HG03280 (cell line): ENCODE results near the gene BCL6B.

Source experiments
- ATAC-seq: cut with Tn5 transposase; IDR thresholded peaks from one replicate; pipeline ENCODE4 v1.9.1; 2021; ENCODE audit warnings: mild to moderate bottlenecking, moderate library complexity; ENCODE audit not compliant: unreplicated experiment

Gene BCL6B

GRCh38 chr17:7007143-7007542 is 15.7 kb upstream of the BCL6B start:
- no peak for ATAC-seq

DNA sequence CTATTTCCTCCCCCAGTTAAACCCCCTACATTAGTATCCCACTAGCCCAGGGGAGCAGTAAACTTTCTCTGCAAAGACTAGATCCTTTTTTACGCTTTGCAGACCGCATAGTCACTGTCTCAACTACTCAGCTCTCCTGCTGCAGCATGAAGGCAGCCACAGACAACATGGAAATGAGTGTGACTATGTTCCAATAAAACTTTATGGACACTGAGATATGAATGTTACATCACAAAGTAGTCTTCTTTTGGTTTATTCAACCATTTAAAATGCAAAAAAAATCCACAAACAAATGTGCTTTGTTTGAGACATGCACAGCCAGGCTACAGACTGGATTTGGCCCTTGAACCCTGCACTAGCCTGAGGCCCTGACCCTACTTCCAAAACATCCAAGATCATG is 12.3 kb upstream of the BCL6B start:
- no peak for ATAC-seq

- ATAC-seq, result no peak
Measured at GRCh38 chr17:7011415-7011814, 11.4 kb upstream of the BCL6B start.

DNA sequence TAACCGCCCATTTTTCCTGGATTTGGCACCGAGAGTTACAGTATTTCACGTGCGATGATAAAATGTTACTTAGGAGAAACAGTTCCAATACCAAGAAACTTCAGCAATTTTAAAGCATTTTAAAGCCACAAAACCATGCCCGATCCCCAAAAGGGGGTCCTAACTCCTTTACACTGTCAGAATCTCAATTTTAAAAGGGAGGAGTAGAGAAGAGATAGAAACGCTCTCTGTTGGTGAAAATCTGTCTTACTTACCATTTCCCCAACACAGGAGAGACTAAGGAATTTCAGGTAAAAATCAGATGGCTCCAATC is 11.0 kb upstream of the BCL6B start:
- no peak for ATAC-seq

GRCh38 chr17:7014261-7014994 is 8.4 kb upstream of the BCL6B start:
- ATAC-seq, result peak; percentile 80

- ATAC-seq, result no peak
Measured at GRCh38 chr17:7014995-7015958, 7.6 kb upstream of the BCL6B start.

- no peak for ATAC-seq
Measured at GRCh38 chr17:7016418-7016817, 6.4 kb upstream of the BCL6B start.

GRCh38 chr17:7016886-7017826 is 5.7 kb upstream of the BCL6B start:
- no peak for ATAC-seq

- no peak for ATAC-seq
Measured at GRCh38 chr17:7017827-7018200, 5.0 kb upstream of the BCL6B start.

DNA sequence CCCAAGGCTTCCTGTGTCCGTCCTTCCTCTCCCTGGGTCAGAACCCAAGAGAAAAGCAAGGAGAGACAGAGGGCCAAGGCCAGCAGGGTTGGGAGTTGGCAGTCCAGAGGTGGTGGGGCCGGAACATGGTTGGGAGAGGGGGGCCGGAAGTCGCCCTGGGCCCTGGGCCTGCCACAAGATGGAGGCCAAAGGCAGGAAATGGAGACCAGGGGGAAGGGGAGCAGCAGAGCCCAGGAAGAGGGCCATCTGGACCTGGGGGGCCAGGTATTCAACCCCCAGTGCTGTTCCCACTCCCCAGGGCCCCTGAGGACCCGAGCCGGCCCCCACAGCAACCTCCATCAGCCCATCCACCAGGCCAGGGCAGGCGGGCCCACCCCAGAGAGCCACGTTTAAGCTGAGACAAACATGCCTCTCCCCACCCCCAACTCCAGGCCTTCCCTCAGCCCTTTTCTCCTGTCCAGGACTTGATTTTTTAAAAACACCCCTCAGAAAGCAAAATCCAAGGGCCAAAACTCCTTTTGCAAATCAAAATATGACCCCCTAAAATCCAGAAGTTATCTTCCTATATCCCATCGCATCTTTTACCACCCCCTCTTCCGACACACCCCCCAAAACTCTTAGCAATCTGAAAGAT is 4.4 kb upstream of the BCL6B start:
- no peak for ATAC-seq

GRCh38 chr17:7019367-7019766 is 3.5 kb upstream of the BCL6B start:
- ATAC-seq, result no peak

- ATAC-seq, result no peak
Measured at GRCh38 chr17:7019839-7020519, 2.9 kb upstream of the BCL6B start.

GRCh38 chr17:7020894-7021664 is 1.8 kb upstream of the BCL6B start:
- no peak for ATAC-seq

- peak; percentile 49 for ATAC-seq
Measured at GRCh38 chr17:7021993-7022778, 664 bp upstream of the BCL6B start.

- ATAC-seq, result no peak
Measured at GRCh38 chr17:7023576-7024401, 939 bp downstream of the BCL6B start.

- ATAC-seq, result no peak
Measured at GRCh38 chr17:7024402-7024785, 1.5 kb downstream of the BCL6B start.

DNA sequence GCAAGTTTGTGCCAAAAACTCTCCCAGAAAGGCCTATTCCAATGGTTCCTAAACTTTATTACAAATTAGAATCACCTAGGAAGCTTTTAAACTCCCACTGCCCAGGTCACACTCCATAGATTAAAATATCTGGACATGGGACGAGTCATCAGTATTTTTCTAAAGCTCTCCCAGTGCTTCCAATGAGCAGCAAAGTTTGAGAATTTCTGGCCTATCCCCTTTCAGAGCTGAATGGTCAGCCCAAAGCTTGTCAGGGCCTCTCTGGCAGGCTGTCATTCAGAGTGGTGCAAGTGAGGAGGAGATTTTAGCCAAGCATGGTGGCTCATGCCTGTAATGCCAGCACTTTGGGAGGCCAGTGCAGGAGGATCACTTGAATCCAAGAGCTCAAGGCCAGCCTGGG is 2.4 kb downstream of the BCL6B start:
- ATAC-seq, result no peak
